Omental fat pad (tissue), 4 donors: Measurements from ENCODE around the gene FKBP8. TPM values are rescaled to one million over a fixed set of nuclear protein-coding genes. Genes with fewer than 3 reads are reported as not detected.
A peak's percentile ranks its signal among the peaks of the same experiment; 100 is the strongest.
"Not testable (repeated sequence)": the region's sequence is repeated elsewhere in the genome, so short reads cannot be mapped to it uniquely, and the experiment has no call there.

Experiments used
- ATAC-seq: fragments of 150-250 bp; one replicate; pipeline ENCODE4 v1.9.1; 2016; ENCODE audit warnings: mild to moderate bottlenecking, moderate library complexity; ENCODE audit not compliant: low FRiP score
- DNase-seq: peaks from one replicate; pipeline ENCODE4 v3.0.0-alpha.2; 2019; ENCODE audit warnings: low spot score
- total RNA-seq, 4 donors: library from RNA; depleted of rRNA; stranded (reverse); fragments of >200 nt; gene quantifications; one replicate each; pipeline ENCODE4 v1.1.0, GENCODE V29; 2016
- TF ChIP-seq, protein P1 (sequence below), 3 donors: fragments of 450-650 bp; IDR thresholded peaks; one replicate each; pipeline ENCODE4 v1.5.1; 2016 to 2017; ENCODE audit warnings: antibody characterized with exemption in 3 of 3, mild to moderate bottlenecking in 3 of 3, moderate library complexity in 2 of 3

The FKBP8 gene
- total RNA-seq, 4 donors from 2014 or later, result 193 to 275 (median 236) TPM

- ATAC-seq, result no peak
- TF ChIP-seq, protein P1, sequence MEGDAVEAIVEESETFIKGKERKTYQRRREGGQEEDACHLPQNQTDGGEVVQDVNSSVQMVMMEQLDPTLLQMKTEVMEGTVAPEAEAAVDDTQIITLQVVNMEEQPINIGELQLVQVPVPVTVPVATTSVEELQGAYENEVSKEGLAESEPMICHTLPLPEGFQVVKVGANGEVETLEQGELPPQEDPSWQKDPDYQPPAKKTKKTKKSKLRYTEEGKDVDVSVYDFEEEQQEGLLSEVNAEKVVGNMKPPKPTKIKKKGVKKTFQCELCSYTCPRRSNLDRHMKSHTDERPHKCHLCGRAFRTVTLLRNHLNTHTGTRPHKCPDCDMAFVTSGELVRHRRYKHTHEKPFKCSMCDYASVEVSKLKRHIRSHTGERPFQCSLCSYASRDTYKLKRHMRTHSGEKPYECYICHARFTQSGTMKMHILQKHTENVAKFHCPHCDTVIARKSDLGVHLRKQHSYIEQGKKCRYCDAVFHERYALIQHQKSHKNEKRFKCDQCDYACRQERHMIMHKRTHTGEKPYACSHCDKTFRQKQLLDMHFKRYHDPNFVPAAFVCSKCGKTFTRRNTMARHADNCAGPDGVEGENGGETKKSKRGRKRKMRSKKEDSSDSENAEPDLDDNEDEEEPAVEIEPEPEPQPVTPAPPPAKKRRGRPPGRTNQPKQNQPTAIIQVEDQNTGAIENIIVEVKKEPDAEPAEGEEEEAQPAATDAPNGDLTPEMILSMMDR (IDR thresholded peaks at IDR 0.05), result no peak
- DNase-seq, result no peak
Observed at GRCh38 chr19:18529782-18530181, 13.6 kb downstream of the FKBP8 start.

DNA sequence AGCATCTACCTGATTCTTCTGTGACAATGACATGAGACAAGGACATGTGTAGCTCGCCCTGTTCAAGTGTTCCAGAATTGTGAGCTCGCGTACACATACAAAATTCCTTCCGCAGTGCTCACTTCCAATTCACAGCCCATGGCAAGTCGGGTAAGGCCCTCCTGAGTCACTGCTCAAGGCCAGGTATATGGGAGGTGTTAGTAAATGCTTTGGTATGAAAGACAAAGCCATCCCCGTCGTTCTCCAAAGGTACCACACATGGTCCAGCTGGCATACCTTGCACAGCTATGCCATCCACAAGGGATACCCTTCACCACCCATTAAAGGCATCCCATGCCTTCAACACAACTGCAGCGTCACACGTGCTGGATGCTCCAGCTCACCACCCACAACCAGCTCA lies 17.1 kb downstream of the FKBP8 start:
- DNase-seq (no peak), ATAC-seq (no peak)

GRCh38 chr19:18523841-18524240 lies 19.5 kb downstream of the FKBP8 start:
- DNase-seq (no peak), ATAC-seq (no peak)

More for the DNA sequence above, 17.1 kb downstream of the FKBP8 start:
- TF ChIP-seq, protein P1 (IDR thresholded peaks at IDR 0.05), result no peak

DNA sequence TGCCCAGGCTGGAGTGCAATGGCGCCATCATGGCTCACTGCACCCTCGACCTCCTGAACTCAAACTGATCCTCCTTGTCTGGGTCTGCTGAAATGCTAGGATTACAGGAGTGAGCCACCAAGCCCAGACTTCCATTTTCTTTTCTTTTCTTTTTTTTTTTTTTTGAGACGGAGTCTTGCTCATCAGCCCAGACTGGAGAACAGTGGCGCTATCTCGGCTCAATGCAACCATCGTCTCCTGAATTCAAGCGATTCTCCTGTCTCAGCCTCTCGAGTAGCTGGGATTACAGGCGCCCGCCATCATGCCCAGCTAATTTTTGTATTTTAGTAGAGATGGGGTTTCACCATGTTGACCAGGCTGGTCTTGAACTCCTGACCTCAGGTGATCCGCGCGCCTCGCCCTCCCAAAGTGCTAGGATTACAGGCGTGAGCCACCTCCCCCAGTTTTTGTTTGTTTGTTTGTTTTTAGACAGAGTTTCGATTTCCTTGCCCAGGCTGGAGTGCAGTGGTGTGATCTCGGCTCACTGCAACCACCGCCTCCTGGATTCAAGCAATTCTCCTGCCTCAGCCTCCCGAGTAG lies 20.4 kb downstream of the FKBP8 start:
- DNase-seq, ATAC-seq: not testable (repeated sequence)

More at GRCh38 chr19:18523841-18524240, 19.5 kb downstream of the FKBP8 start:
- TF ChIP-seq, protein P1 (IDR thresholded peaks at IDR 0.05), result no peak

- TF ChIP-seq, protein P1 (IDR thresholded peaks at IDR 0.05), result no peak
- DNase-seq, result peak; percentile 100
- ATAC-seq, result peak; percentile 94
Observed at GRCh38 chr19:18522124-18522861, 21.1 kb downstream of the FKBP8 start.

DNA sequence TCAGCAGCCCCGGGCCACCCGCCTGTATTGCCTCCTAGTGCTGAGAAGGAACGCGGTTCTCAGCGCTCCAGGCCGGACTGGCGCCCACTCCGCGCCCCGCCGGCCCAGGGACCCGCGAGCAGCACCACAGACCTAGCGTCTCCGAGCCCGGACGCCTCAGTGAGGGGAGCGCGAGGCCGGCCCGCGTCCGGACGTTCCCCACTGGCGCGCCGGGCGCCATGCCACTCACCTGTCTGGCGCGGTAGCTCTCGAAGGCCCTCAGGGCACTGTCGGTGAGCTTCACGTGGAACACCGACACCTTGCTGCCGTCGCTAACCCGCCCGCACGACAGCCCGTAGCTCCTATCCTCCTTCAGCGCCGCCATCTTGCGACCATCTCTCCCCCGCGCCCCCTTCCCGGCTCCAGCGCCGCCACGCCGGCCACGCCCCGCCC lies 21.7 kb downstream of the FKBP8 start, which contains the start of gene ELL:
Gene ELL (minus strand): TSS at position 379 of the 432 bp plus-strand sequence. CDS start 15 bp downstream, at position 364.
- TF ChIP-seq, protein P1 (IDR thresholded peaks at IDR 0.05), result no peak
- DNase-seq, result no peak
- ATAC-seq, result no peak

DNA sequence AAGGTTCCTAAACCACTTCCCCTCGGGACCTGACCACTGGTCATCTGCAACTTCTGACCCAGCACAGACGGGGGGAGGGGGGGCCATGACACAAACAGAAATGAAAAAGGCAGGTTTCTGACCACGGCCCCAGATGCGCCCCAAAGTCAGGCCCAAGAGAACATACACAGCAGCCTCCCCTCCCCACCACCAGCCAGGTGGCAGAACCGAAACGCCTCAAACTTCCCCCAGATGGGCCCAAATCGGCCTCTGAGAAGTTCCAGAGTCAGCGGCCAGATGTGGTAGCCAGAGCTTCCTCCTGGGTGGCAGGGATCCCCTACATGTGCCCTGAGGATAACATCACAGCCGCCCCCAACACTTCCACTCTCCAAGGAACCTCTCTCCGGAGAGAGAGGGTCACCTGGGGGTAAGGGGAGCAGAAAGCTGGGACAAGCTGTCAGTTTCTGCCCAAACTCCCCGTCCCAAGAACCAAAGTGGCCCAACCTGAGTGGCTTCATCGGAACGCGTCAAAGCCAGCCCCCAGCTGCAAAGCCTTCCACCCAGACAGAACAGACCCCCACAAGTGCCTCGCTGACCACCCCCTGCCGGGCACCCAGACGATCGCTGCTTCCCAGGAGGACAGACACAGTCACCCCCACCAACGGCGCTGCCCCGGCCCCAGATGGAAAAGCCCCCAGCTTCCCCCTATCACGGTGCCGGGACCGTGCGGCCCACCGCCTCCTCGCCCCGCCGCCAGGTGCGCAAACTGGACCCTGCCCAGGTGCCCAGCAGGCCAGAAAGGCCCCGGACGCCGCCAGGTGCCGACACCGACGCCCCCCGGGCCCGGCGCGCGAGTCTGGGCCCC lies 22.3 kb downstream of the FKBP8 start:
- TF ChIP-seq, protein P1 (IDR thresholded peaks at IDR 0.05), result no peak
- ATAC-seq (no peak), DNase-seq (no peak)
